NCI-H187 treated with DMSO at 0.1 percent for 48 hours (cell line): ENCODE results near the gene PLEKHD1.
A peak's percentile ranks its signal among the peaks of the same experiment; 100 is the strongest.

Experiments
- DNase-seq: peaks from one replicate; lab custom pipeline; 2025; lab: John Stamatoyannopoulos, UW

The PLEKHD1 gene

GRCh38 chr14:69547701-69548348 lies 63.3 kb downstream of the PLEKHD1 start:
- DNase-seq = no peak

- no peak for DNase-seq
These were observed 64.0 kb downstream of the PLEKHD1 start for GRCh38 chr14:69548566-69548965.

GRCh38 chr14:69551511-69551910 lies 67.0 kb downstream of the PLEKHD1 start:
- no peak for DNase-seq

- DNase-seq = no peak
These were observed 68.7 kb downstream of the PLEKHD1 start for GRCh38 chr14:69553252-69553651.

- DNase-seq = no peak
These were observed 70.0 kb downstream of the PLEKHD1 start for GRCh38 chr14:69554500-69554899.

GRCh38 chr14:69558774-69559173 lies 74.2 kb downstream of the PLEKHD1 start:
- DNase-seq = no peak

GRCh38 chr14:69559581-69560011 lies 75.1 kb downstream of the PLEKHD1 start:
- peak; percentile 45 for DNase-seq

- no peak for DNase-seq
These were observed 76.3 kb downstream of the PLEKHD1 start for GRCh38 chr14:69560826-69561225.

GRCh38 chr14:69561893-69562292 lies 77.4 kb downstream of the PLEKHD1 start:
- no peak for DNase-seq

- no peak for DNase-seq
These were observed 83.0 kb downstream of the PLEKHD1 start for GRCh38 chr14:69567563-69567962.

- DNase-seq = no peak
These were observed 85.3 kb downstream of the PLEKHD1 start for GRCh38 chr14:69569859-69570258.

- DNase-seq = no peak
These were observed 86.4 kb downstream of the PLEKHD1 start for GRCh38 chr14:69570836-69571330.

- DNase-seq = no peak
These were observed 87.0 kb downstream of the PLEKHD1 start for GRCh38 chr14:69571449-69572029.

- no peak for DNase-seq
These were observed 87.7 kb downstream of the PLEKHD1 start for GRCh38 chr14:69572030-69572840.

- no peak for DNase-seq
These were observed 88.3 kb downstream of the PLEKHD1 start for GRCh38 chr14:69572841-69573135.

- no peak for DNase-seq
These were observed 88.8 kb downstream of the PLEKHD1 start for GRCh38 chr14:69573205-69573830.

GRCh38 chr14:69573831-69574262 lies 89.3 kb downstream of the PLEKHD1 start:
- DNase-seq = peak; percentile 68

- DNase-seq = peak; percentile 36
These were observed 89.9 kb downstream of the PLEKHD1 start, which contains the start of gene CCDC177 for GRCh38 chr14:69574263-69574953. Gene CCDC177, minus strand, starts transcription at chr14:69574871. Its CDS starts 1,249 bp downstream, at chr14:69573622.

GRCh38 chr14:69574954-69575295 lies 90.4 kb downstream of the PLEKHD1 start:
- DNase-seq = no peak

- no peak for DNase-seq
These were observed 94.9 kb downstream of the PLEKHD1 start for GRCh38 chr14:69579476-69579875.

GRCh38 chr14:69580009-69580577 lies 95.6 kb downstream of the PLEKHD1 start:
- DNase-seq = no peak
